ENCODE data around the gene HS3ST5.
"Not testable (repeated sequence)": the region's sequence is repeated elsewhere in the genome, so short reads cannot be mapped to it uniquely, and the experiment has no call there.

Gene HS3ST5

GRCh38 chr6:114274836-114275235 lies 68.0 kb downstream of the HS3ST5 start:
- DNase-seq = no peak

GRCh38 chr6:114272582-114272981 lies 70.2 kb downstream of the HS3ST5 start:
- no peak for DNase-seq

GRCh38 chr6:114271405-114271804 lies 71.4 kb downstream of the HS3ST5 start:
- no peak for DNase-seq

- DNase-seq = no peak
These were observed 74.9 kb downstream of the HS3ST5 start for GRCh38 chr6:114267897-114268296.

GRCh38 chr6:114260810-114261209 lies 82.0 kb downstream of the HS3ST5 start:
- DNase-seq = no peak

- DNase-seq = no peak
These were observed 84.4 kb downstream of the HS3ST5 start for GRCh38 chr6:114258376-114258775.

- no peak for DNase-seq
These were observed 89.4 kb downstream of the HS3ST5 start for GRCh38 chr6:114253431-114253830.

GRCh38 chr6:114249522-114249921 lies 93.3 kb downstream of the HS3ST5 start:
- DNase-seq = no peak

- DNase-seq = no peak
These were observed 95.7 kb downstream of the HS3ST5 start for GRCh38 chr6:114247101-114247500.

- DNase-seq = no peak
These were observed 102.0 kb downstream of the HS3ST5 start for GRCh38 chr6:114240796-114241195.

GRCh38 chr6:114228675-114229074 lies 114.1 kb downstream of the HS3ST5 start:
- DNase-seq = no peak

GRCh38 chr6:114227944-114228468 lies 114.8 kb downstream of the HS3ST5 start:
- no peak for DNase-seq

- no peak for DNase-seq
These were observed 122.6 kb downstream of the HS3ST5 start for GRCh38 chr6:114220241-114220640.

- DNase-seq = no peak
These were observed 124.1 kb downstream of the HS3ST5 start for GRCh38 chr6:114218437-114219340.

GRCh38 chr6:114217996-114218395 lies 124.8 kb downstream of the HS3ST5 start:
- DNase-seq = not testable (repeated sequence)

- DNase-seq = no peak
These were observed 125.9 kb downstream of the HS3ST5 start for GRCh38 chr6:114216789-114217467.

GRCh38 chr6:114210467-114210866 lies 132.4 kb downstream of the HS3ST5 start:
- no peak for DNase-seq

GRCh38 chr6:114203460-114203859 lies 139.4 kb downstream of the HS3ST5 start:
- DNase-seq = no peak

GRCh38 chr6:114202389-114202788 lies 140.4 kb downstream of the HS3ST5 start:
- no peak for DNase-seq

- DNase-seq = no peak
These were observed 141.9 kb downstream of the HS3ST5 start for GRCh38 chr6:114200891-114201290.

GRCh38 chr6:114195631-114196403 lies 147.0 kb downstream of the HS3ST5 start:
- no peak for DNase-seq

- DNase-seq = no peak
These were observed 147.8 kb downstream of the HS3ST5 start for GRCh38 chr6:114195027-114195365.

- DNase-seq = no peak
These were observed 148.3 kb downstream of the HS3ST5 start for GRCh38 chr6:114194362-114195026.
